Measurements from ENCODE around the gene ZBTB38.

GRCh38 chr3:141353652-141354495 is 14.4 kb upstream of the ZBTB38 start:
- no peak for TF ChIP-seq CTCF (IDR thresholded peaks at IDR 0.05)
- TF ChIP-seq EP300 (IDR thresholded peaks at IDR 0.05) = no peak

Data from ovary (tissue), 3 donors.